Hippocampal formation (tissue), 2 donors: ENCODE results near the gene FNBP1.
"Not testable (repeated sequence)": the region's sequence is repeated elsewhere in the genome, so short reads cannot be mapped to it uniquely, and the experiment has no call there.

Source experiments
- DNase-seq, 2 donors: peaks; one replicate each; lab custom pipeline; 2025; lab: John Stamatoyannopoulos, UW

FNBP1 gene

GRCh38 chr9:129994882-129995281, 48.1 kb downstream of the FNBP1 start:
- DNase-seq: no peak

- not testable (repeated sequence) for DNase-seq
These were observed 51.9 kb downstream of the FNBP1 start for GRCh38 chr9:129991139-129991538.

- no peak for DNase-seq
These were observed 52.5 kb downstream of the FNBP1 start for GRCh38 chr9:129990269-129991010.

GRCh38 chr9:129989740-129990139, 53.2 kb downstream of the FNBP1 start:
- DNase-seq: no peak

GRCh38 chr9:129989362-129989708, 53.7 kb downstream of the FNBP1 start:
- DNase-seq: no peak

- no peak for DNase-seq
These were observed 54.2 kb downstream of the FNBP1 start for GRCh38 chr9:129988607-129989361.

- DNase-seq: no peak
These were observed 55.0 kb downstream of the FNBP1 start for GRCh38 chr9:129987941-129988340.

- DNase-seq: no peak
These were observed 55.9 kb downstream of the FNBP1 start for GRCh38 chr9:129987047-129987446.

GRCh38 chr9:129984589-129984988, 58.4 kb downstream of the FNBP1 start:
- not testable (repeated sequence) for DNase-seq

- no peak for DNase-seq
These were observed 59.1 kb downstream of the FNBP1 start for GRCh38 chr9:129983891-129984290.

- DNase-seq: peak; percentile 49 to 80
These were observed 61.6 kb downstream of the FNBP1 start for GRCh38 chr9:129981180-129981907.

- not testable (repeated sequence) for DNase-seq
These were observed 62.8 kb downstream of the FNBP1 start for GRCh38 chr9:129980224-129980623.

GRCh38 chr9:129979071-129979745, 63.8 kb downstream of the FNBP1 start:
- DNase-seq: no peak

- DNase-seq: no peak
These were observed 70.2 kb downstream of the FNBP1 start for GRCh38 chr9:129972816-129973215.

GRCh38 chr9:129968690-129969485, 74.1 kb downstream of the FNBP1 start:
- DNase-seq: no peak

GRCh38 chr9:129964901-129965734, 77.9 kb downstream of the FNBP1 start:
- DNase-seq: peak in 1 of 2 donors; percentile 63

GRCh38 chr9:129962889-129963703, 79.9 kb downstream of the FNBP1 start:
- peak; percentile 37 to 41 for DNase-seq

- DNase-seq: peak in 1 of 2 donors; percentile 36
These were observed 80.5 kb downstream of the FNBP1 start for GRCh38 chr9:129962451-129962864.

GRCh38 chr9:129958796-129959195, 84.2 kb downstream of the FNBP1 start:
- DNase-seq: no peak
